SK-N-SH treated with all-trans-retinoic acid at 6 μM for 48 hours (cell line): ENCODE results near the gene TNIK.

ENCODE experiments used
- ARNTL ChIP-seq: fragments of 450-650 bp; formaldehyde crosslinking; IDR thresholded peaks from 2 replicates; pipeline ENCODE4 v1.5.0; 2020; ENCODE audit warnings: low read depth, mild to moderate bottlenecking, moderate library complexity, borderline replicate concordance
- BACH2 ChIP-seq: fragments of 250-450 bp; sonication (Bioruptor Pico); IDR thresholded peaks from 2 replicates; pipeline ENCODE4 v1.9.0; 2021; ENCODE audit warnings: mild to moderate bottlenecking, borderline replicate concordance
- CSDC2 ChIP-seq: fragments of 250-450 bp; sonication (Bioruptor Pico); IDR thresholded peaks from 2 replicates; pipeline ENCODE4 v1.5.0; 2020; ENCODE audit warnings: mild to moderate bottlenecking, moderate library complexity
- CSRNP3 ChIP-seq: fragments of 250-450 bp; sonication (Bioruptor Pico); IDR thresholded peaks from 2 replicates; pipeline ENCODE4 v1.5.1; 2021; ENCODE audit warnings: mild to moderate bottlenecking, moderate library complexity
- RARB ChIP-seq: fragments of 250-450 bp; sonication (Bioruptor Pico); IDR thresholded peaks from 2 replicates; pipeline ENCODE4 v1.8.0; 2021; ENCODE audit warnings: mild to moderate bottlenecking, moderate library complexity
- TSHZ2 ChIP-seq: fragments of 250-450 bp; sonication (Bioruptor Pico); IDR thresholded peaks from 2 replicates; pipeline ENCODE4 v1.5.0; 2020; ENCODE audit warnings: mild to moderate bottlenecking, moderate library complexity
- ZFP3 ChIP-seq: fragments of 250-450 bp; sonication (Bioruptor Pico); IDR thresholded peaks from 2 replicates; pipeline ENCODE4 v1.5.0; 2020; ENCODE audit warnings: mild to moderate bottlenecking, moderate library complexity
- ZFP30 ChIP-seq: fragments of 450-650 bp; formaldehyde crosslinking; IDR thresholded peaks from 2 replicates; pipeline ENCODE4 v1.5.0; 2022; ENCODE audit warnings: mild to moderate bottlenecking, moderate library complexity
- TF ChIP-seq, protein P1 (sequence below): fragments of 250-450 bp; sonication (Bioruptor Pico); IDR thresholded peaks from 2 replicates; pipeline ENCODE4 v1.8.0; 2020; ENCODE audit warnings: mild to moderate bottlenecking, moderate library complexity, borderline replicate concordance

GRCh38 chr3:171343693-171344092 is 116.5 kb downstream of the TNIK start:
- TF ChIP-seq BACH2 (CRISPR knock-in tag) (no peak), ZFP30 (no peak), CSDC2 (CRISPR knock-in tag) (no peak), ZFP3 (no peak), TSHZ2 (no peak), ARNTL (no peak), RARB (CRISPR knock-in tag) (no peak), CSRNP3 (CRISPR knock-in tag) (no peak)
- TF ChIP-seq, protein P1, sequence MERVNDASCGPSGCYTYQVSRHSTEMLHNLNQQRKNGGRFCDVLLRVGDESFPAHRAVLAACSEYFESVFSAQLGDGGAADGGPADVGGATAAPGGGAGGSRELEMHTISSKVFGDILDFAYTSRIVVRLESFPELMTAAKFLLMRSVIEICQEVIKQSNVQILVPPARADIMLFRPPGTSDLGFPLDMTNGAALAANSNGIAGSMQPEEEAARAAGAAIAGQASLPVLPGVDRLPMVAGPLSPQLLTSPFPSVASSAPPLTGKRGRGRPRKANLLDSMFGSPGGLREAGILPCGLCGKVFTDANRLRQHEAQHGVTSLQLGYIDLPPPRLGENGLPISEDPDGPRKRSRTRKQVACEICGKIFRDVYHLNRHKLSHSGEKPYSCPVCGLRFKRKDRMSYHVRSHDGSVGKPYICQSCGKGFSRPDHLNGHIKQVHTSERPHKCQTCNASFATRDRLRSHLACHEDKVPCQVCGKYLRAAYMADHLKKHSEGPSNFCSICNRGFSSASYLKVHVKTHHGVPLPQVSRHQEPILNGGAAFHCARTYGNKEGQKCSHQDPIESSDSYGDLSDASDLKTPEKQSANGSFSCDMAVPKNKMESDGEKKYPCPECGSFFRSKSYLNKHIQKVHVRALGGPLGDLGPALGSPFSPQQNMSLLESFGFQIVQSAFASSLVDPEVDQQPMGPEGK (CRISPR knock-in tag) = no peak
